SH-SY5Y (cell line): ENCODE results near the gene PRG3.

ENCODE experiments used
- GATA2 ChIP-seq: IDR thresholded peaks from 2 replicates; pipeline ENCODE4 v1.6.1; 2011; ENCODE audit warnings: mild to moderate bottlenecking, low read depth, low read length
- GATA3 ChIP-seq: IDR thresholded peaks from 2 replicates; pipeline ENCODE4 v1.6.1; 2011; ENCODE audit warnings: low read depth, mild to moderate bottlenecking, low read length, moderate library complexity

DNA sequence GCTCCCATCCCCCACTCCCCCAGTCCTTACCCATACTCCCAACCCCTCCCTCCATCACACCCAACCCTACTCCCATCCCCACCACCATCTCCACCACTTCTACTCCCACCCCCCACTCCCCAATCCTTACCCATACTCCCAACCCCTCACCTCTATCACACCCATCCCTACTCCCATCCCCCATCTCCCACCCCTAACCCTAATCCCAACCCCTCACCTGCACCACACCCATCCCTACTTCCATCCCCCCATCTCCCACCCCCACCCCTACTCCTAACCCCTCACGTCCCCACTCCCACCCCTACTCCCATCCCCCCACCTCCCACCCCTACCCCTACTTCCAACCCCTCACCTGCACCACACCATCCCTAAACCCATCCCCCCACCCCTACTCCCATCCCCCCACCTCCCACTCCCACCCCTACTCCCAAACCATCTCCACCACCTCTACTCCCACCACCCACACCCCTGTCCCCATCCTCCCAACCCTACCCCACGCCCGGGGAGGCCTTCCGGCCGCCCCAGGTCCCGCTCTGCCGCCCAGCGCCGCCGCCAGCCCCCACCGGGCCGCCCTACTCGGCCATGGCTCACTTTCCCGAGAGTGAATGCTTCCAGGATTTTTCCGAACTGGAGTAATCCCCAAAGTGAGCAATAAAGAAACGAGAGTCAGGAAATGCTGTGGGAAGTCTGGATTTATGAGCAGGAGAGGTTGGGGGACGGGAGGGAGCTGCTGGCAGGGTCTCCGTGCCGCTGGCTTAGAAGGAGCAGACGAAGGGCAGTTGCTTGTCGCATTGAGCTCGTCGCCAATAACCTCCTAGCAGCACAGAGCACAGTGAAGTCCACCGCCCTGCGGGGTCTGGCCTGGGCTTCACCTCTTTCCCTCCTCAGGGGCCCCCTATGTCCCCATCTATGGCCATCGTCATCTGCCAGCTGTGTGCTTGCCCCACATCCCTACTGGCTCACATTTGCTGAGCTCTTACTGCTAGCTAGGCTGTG is 4.6 kb downstream of the PRG3 start:
- TF ChIP-seq GATA2: no peak
- TF ChIP-seq GATA3: no peak
